Tibial artery (tissue), 4 donors: ENCODE data around the gene CCDC180.

ENCODE experiments used
- DNase-seq, 2 donors: peaks; one replicate each; pipeline ENCODE4 v3.0.0-alpha.2; 2019
- H3K27ac ChIP-seq, 2 donors: fragments of 200-600 bp; sonication (generic) in 1 of 2; 1 replicate in 1 of 2; 2 replicates in 1 of 2; pipeline ENCODE4 v1.5.1; 2018 to 2019; ENCODE audit warnings: mild to moderate bottlenecking in 1 of 2
- H3K27me3 ChIP-seq, 2 donors: fragments of 200-600 bp; sonication (generic) in 1 of 2; one replicate each; pipeline versions ENCODE4 v1.5.1 to v1.6.0; 2016 to 2019
- H3K36me3 ChIP-seq, 3 donors: fragments of 200-600 bp; sonication (generic) in 2 of 3; one replicate each; pipeline ENCODE4 v1.5.1; 2016 to 2019; ENCODE audit warnings: mild to moderate bottlenecking in 2 of 3
- H3K4me1 ChIP-seq, 4 donors: fragments of 200-600 bp; sonication (generic) in 2 of 4; 1 replicate in 3 of 4; 2 replicates in 1 of 4; pipeline ENCODE4 v1.5.1; 2016 to 2019
- H3K4me3 ChIP-seq, 2 donors: fragments of 200-600 bp; sonication (generic) in 1 of 2; 1 replicate in 1 of 2; 2 replicates in 1 of 2; pipeline ENCODE4 v1.5.1; 2018 to 2019; ENCODE audit warnings: mild to moderate bottlenecking in 2 of 2
- H3K9me3 ChIP-seq, 3 donors: fragments of 200-600 bp; sonication (generic) in 1 of 3; one replicate each; pipeline ENCODE4 v1.5.1; 2016 to 2019
- intact Hi-C: fragments of 100-400 bp; cut with DNase I; formaldehyde crosslinking; loops from one replicate; pipeline ENCODE4 v1.15.0; 2023; ENCODE audit warnings: low total_unique reads
- TF ChIP-seq, protein P1 (sequence below), 2 experiments: fragments of 200-600 bp in 1 of 2; fragments of 450-650 bp in 1 of 2; IDR thresholded peaks; one replicate each; pipeline ENCODE4 v1.5.1; 2017 to 2019; ENCODE audit warnings: antibody characterized with exemption in 2 of 2, mild to moderate bottlenecking in 1 of 2, moderate library complexity in 1 of 2

CCDC180 gene

GRCh38 chr9:97314503-97314902 is 7.0 kb downstream of the CCDC180 start:
- Histone ChIP-seq H3K27me3 (no peaks in the 10 kb centered on the region), H3K9me3 (no peaks in the 10 kb centered on the region), H3K36me3 (peaks cover 8 to 95% (median 61%) of the 10 kb centered on the region in 3 donors), H3K4me3 (no peak overlapping the region), H3K4me1 (no peaks in the 10 kb centered on the region), H3K27ac (no peak overlapping the region)
- intact Hi-C loops, result no loop called here
- no peak for DNase-seq
- TF ChIP-seq, protein P1, sequence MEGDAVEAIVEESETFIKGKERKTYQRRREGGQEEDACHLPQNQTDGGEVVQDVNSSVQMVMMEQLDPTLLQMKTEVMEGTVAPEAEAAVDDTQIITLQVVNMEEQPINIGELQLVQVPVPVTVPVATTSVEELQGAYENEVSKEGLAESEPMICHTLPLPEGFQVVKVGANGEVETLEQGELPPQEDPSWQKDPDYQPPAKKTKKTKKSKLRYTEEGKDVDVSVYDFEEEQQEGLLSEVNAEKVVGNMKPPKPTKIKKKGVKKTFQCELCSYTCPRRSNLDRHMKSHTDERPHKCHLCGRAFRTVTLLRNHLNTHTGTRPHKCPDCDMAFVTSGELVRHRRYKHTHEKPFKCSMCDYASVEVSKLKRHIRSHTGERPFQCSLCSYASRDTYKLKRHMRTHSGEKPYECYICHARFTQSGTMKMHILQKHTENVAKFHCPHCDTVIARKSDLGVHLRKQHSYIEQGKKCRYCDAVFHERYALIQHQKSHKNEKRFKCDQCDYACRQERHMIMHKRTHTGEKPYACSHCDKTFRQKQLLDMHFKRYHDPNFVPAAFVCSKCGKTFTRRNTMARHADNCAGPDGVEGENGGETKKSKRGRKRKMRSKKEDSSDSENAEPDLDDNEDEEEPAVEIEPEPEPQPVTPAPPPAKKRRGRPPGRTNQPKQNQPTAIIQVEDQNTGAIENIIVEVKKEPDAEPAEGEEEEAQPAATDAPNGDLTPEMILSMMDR (IDR thresholded peaks at IDR 0.05), result no peak

GRCh38 chr9:97315550-97315949 is 8.1 kb downstream of the CCDC180 start:
- intact Hi-C loops, result no loop called here
- DNase-seq, result no peak
- no peaks in the 10 kb centered on the region for H3K4me1 ChIP-seq
- no peak overlapping the region for H3K27ac ChIP-seq
- H3K27me3 ChIP-seq, result no peaks in the 10 kb centered on the region
- H3K9me3 ChIP-seq, result no peaks in the 10 kb centered on the region
- TF ChIP-seq, protein P1 (IDR thresholded peaks at IDR 0.05), result no peak
- H3K4me3 ChIP-seq, result no peak overlapping the region
- H3K36me3 ChIP-seq, result peaks cover 17 to 94% (median 66%) of the 10 kb centered on the region in 3 donors

- intact Hi-C loops, result no loop called here
- H3K36me3 ChIP-seq, result peaks cover 21 to 90% (median 71%) of the 10 kb centered on the region in 3 donors
- no peak overlapping the region for H3K4me3 ChIP-seq
- H3K27me3 ChIP-seq, result no peaks in the 10 kb centered on the region
- no peaks in the 10 kb centered on the region for H3K4me1 ChIP-seq
- H3K27ac ChIP-seq, result no peak overlapping the region
- TF ChIP-seq, protein P1 (IDR thresholded peaks at IDR 0.05), result no peak
- no peak for DNase-seq
- no peaks in the 10 kb centered on the region for H3K9me3 ChIP-seq
These were observed 9.4 kb downstream of the CCDC180 start for GRCh38 chr9:97316904-97317303.

DNA sequence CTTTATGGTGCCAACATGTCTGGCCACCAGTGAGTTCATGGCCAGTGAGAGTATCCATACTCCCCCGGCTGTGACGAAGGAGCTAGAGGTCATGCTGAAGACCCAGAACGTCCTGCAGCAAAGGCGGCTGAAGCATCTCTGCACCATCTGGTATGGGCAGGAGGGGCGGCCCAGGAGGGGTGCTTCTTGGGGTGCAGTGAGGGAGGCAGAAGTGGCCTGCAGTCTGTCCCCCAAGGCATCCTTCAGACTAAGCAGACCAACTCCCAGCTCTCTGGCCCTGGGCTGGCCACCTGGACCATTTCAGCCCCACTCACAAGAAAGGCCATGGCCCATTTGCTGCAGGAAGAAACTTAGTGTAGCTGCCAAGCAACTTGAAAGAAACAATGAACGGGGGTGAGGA is 11.0 kb downstream of the CCDC180 start:
- peaks cover 31 to 90% (median 73%) of the 10 kb centered on the region in 3 donors for H3K36me3 ChIP-seq

GRCh38 chr9:97319395-97319794 is 11.9 kb downstream of the CCDC180 start:
- H3K4me1 ChIP-seq, result no peaks in the 10 kb centered on the region
- TF ChIP-seq, protein P1 (IDR thresholded peaks at IDR 0.05), result no peak
- no peak overlapping the region for H3K4me3 ChIP-seq
- DNase-seq, result no peak
- intact Hi-C loops, result no loop called here
- no peaks in the 10 kb centered on the region for H3K27me3 ChIP-seq
- H3K27ac ChIP-seq, result no peak overlapping the region
- no peaks in the 10 kb centered on the region for H3K9me3 ChIP-seq
- H3K36me3 ChIP-seq, result peaks cover 40 to 90% (median 73%) of the 10 kb centered on the region in 3 donors

More for the DNA sequence above, 11.0 kb downstream of the CCDC180 start:
- TF ChIP-seq, protein P1 (IDR thresholded peaks at IDR 0.05), result no peak
- Histone ChIP-seq H3K4me1 (no peaks in the 10 kb centered on the region), H3K27me3 (no peaks in the 10 kb centered on the region), H3K9me3 (no peaks in the 10 kb centered on the region), H3K27ac (no peak overlapping the region), H3K4me3 (no peak overlapping the region)
- DNase-seq, result no peak
- intact Hi-C loops, result no loop called here

GRCh38 chr9:97320080-97320642 is 12.7 kb downstream of the CCDC180 start:
- Histone ChIP-seq H3K4me1 (no peaks in the 10 kb centered on the region), H3K4me3 (no peak overlapping the region), H3K36me3 (peaks cover 39 to 90% (median 73%) of the 10 kb centered on the region in 3 donors), H3K9me3 (no peaks in the 10 kb centered on the region), H3K27ac (no peak overlapping the region), H3K27me3 (no peaks in the 10 kb centered on the region)
- intact Hi-C loops, result no loop called here
- DNase-seq, result no peak
- TF ChIP-seq, protein P1 (IDR thresholded peaks at IDR 0.05), result no peak
